Measurements from ENCODE around the gene TEC. TPM values are rescaled to one million over a fixed set of nuclear protein-coding genes. Genes with fewer than 3 reads are reported as not detected.

TEC gene
- total RNA-seq, result 0.33 and 1.5 TPM in 2 replicates

DNA sequence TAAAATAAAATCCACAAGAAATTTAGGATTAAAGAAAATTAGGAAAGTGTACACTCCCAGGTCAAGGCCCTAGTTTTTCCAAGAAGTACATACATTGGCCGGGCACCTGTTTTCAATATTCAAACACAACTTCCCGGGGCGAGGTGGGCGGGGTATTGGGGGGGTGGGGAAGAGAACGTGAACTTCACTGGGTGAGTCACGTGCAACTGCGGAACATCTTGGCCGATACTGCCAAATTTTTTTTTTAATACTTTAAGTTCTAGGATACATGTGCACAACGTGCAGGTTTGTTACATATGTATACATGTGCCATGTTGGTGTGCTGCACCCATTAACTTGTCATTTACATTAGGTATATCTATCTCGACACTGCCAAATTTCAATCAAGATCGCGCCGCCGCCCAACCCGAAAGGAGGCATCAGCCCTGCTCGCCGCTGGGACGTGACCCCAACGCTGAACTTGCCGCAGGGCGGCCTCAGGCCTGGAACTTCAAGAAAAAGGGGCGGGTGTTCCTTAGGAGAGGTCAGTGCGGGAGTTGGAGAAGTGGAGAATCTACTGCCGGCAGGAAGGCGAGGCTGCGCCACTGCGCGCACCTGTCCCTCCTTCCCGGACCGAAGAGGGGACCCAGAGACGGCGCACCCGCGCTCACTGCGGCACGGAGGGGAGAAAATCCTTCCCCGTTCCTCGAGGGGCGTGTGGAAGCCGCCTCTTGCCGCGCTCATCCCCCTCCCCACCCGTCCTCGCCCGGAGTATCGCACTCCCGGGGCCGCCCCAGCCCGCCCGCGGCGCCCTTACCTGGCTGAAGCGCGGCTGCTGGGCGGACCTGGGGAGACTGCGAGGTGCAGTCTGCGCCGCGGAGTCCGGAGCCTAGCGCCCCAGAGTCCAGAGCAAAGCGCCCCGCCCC is at the start of gene TEC:
Gene TEC, minus strand, starts transcription at position 883 of the 905 bp plus-strand sequence. CDS start 41,224 bp downstream, outside the sequence.

DNA sequence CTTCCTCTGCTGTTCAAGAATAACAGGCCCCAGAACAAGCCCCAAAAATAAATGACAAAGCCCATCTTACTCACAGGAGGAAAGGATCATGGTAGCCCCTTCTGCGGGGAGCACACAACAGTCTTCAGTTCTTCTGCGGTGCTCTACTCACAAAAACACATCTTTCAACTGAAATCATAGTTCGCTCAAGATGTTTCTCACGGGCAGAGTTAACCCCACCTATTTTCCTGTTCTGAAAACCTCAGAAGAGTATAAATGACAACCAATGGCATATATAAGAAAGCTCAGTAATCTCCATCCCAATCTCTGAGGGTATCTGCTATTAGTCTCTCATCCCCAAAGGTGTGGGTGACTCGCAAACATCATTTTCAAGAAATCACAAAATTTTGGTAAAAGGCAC is 135.6 kb downstream of the TEC start, which contains the start of gene TXK:
Gene TXK, minus strand, starts transcription at position 170 of the 400 bp plus-strand sequence. Its CDS starts 80 bp downstream, at position 90.

Other genes with a start within 250 kb of the TEC start
- gene TXK, start 135.6 kb downstream of the TEC start, total RNA-seq, result 0.13 and 0.81 TPM in 2 replicates
- gene SLAIN2, start 71.7 kb upstream of the TEC start, total RNA-seq, result 22.9 and 25.6 TPM in 2 replicates
- gene SLC10A4, start 213.5 kb upstream of the TEC start, total RNA-seq, result 0.25 TPM in 1 of 2 replicates, not detected in the other
- gene ZAR1, start 220.4 kb upstream of the TEC start, total RNA-seq, result 0.13 TPM in 1 of 2 replicates, not detected in the other